Kidney (tissue), 14 donors: Measurements from ENCODE around the gene ATL1. TPM values are rescaled to one million over a fixed set of nuclear protein-coding genes. Genes with fewer than 3 reads are reported as not detected.
A peak's percentile ranks its signal among the peaks of the same experiment; 100 is the strongest.
"Not testable (repeated sequence)": the region's sequence is repeated elsewhere in the genome, so short reads cannot be mapped to it uniquely, and the experiment has no call there.

ENCODE experiments used
- DNase-seq, 5 donors: peaks; one replicate each; pipeline ENCODE4 v3.0.0-alpha.2; 2013 to 2020
- FAIRE-seq: peaks from 2 replicates; lab custom pipeline; 2012; peaks lifted over from hg19 to GRCh38; lab: Jason Lieb, UNC
- H3K27ac ChIP-seq, 2 donors: one replicate each; pipeline ENCODE4 v1.7.0; 2013; ENCODE audit warnings: low read depth in 2 of 2, low read length in 2 of 2, inconsistent platforms in 1 of 2
- H3K27me3 ChIP-seq: one replicate; pipeline ENCODE4 v1.7.1; 2013; ENCODE audit warnings: low read length, inconsistent platforms; ENCODE audit not compliant: control insufficient read depth, insufficient read depth
- H3K36me3 ChIP-seq, 3 donors: one replicate each; pipeline versions ENCODE4 v1.7.0 to v1.7.1; 2013; ENCODE audit warnings: low read length in 3 of 3, control low read depth in 1 of 3, inconsistent platforms in 1 of 3; ENCODE audit not compliant: insufficient read depth in 3 of 3, control insufficient read depth in 2 of 3
- H3K4me1 ChIP-seq, 3 donors: one replicate each; pipeline versions ENCODE4 v1.7.0 to v1.7.1; 2013; ENCODE audit warnings: low read length in 3 of 3, inconsistent platforms in 1 of 3, low read depth in 1 of 3; ENCODE audit not compliant: control insufficient read depth in 2 of 3, insufficient read depth in 2 of 3
- H3K4me3 ChIP-seq, 3 donors: one replicate each; pipeline versions ENCODE4 v1.7.0 to v1.8.1; 2013; ENCODE audit warnings: low read length in 3 of 3, control low read depth in 1 of 3, inconsistent platforms in 1 of 3
- H3K9ac ChIP-seq, 3 donors: one replicate each; pipeline versions ENCODE4 v1.7.0 to v1.7.1; 2013; ENCODE audit warnings: low read length in 3 of 3, control low read depth in 1 of 3, inconsistent platforms in 1 of 3
- H3K9me3 ChIP-seq, 3 donors: one replicate each; pipeline versions ENCODE4 v1.7.0 to v1.7.1; 2013; ENCODE audit warnings: low read length in 3 of 3, control low read depth in 1 of 3, inconsistent platforms in 1 of 3; ENCODE audit not compliant: control insufficient read depth in 2 of 3, insufficient read depth in 1 of 3
- intact Hi-C: fragments of 100-400 bp; cut with DNase I; formaldehyde crosslinking; loops from one replicate; pipeline ENCODE4 v1.11.1; 2022
- polyA plus RNA-seq: library from polyadenylated mRNA; stranded (reverse); fragments of 350-450 nt; fragmentation: Illumina TruSeq; extraction: RNeasy Lipid Tissue Mini Kit (QIAGEN cat#74804); gene quantifications from one replicate; pipeline ENCODE4 v1.2.3, GENCODE V29; 2014; ENCODE audit warnings: low read depth, low replicate concordance; ENCODE audit not compliant: insufficient read depth
- total RNA-seq: library from RNA; stranded (reverse); fragmentation: NEBNext Ultra II Directional; extraction: Animal tissue kit (Norgen Biotek cat#: 25700); gene quantifications from one replicate; pipeline ENCODE4 v1.2.1, GENCODE V29; 2021
- TF ChIP-seq, protein P1 (sequence below): IDR thresholded peaks from 3 replicates; pipeline ENCODE4 v1.5.1; 2012; ENCODE audit warnings: mild to moderate bottlenecking, moderate library complexity, borderline replicate concordance; ENCODE audit not compliant: insufficient read depth; ENCODE audit errors: extremely low read depth
- donor health status: control.
- donor health status: control.
- donor health status: control.
- donor health status: control.
- donor health status: control.
- donor health status: DM: yes; HTN: yes; CAD: no.
- donor health status: Normal renal cell carcinoma (clear cell type).

The ATL1 gene
- total and polyA plus RNA-seq, 2 donors from 2014 or later: 4.0 to 5.9 TPM

DNA sequence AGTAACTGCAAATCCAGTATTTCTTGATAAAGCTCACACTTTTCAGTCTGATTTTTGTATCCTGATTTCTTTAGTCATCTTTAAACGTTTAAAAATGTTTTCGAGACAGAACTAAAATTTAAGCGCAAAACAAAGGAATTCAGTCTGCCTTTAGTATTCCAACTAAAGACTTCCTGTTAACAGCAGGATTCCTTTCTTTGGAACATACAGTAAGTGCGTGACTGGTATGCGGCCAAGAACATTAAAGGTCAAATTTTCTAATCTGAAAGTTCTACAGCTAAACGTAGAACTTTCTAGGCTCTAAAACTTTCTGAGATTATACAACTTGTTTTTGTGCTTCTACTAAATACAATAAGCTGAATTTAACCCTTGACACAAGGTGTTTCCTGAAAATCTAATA, 98.3 kb downstream of the ATL1 start:
- peak; percentile 70 for FAIRE-seq
- intact Hi-C loops: no loop called here
- no peak overlapping the region for H3K9ac ChIP-seq
- H3K36me3 ChIP-seq: peaks cover 0 to 2% (median 2%) of the 10 kb centered on the region in 3 donors
- no peaks in the 10 kb centered on the region for H3K4me1 ChIP-seq
- peak in 2 of 5 donors; percentile 72 to 81 for DNase-seq
- TF ChIP-seq, protein P1, sequence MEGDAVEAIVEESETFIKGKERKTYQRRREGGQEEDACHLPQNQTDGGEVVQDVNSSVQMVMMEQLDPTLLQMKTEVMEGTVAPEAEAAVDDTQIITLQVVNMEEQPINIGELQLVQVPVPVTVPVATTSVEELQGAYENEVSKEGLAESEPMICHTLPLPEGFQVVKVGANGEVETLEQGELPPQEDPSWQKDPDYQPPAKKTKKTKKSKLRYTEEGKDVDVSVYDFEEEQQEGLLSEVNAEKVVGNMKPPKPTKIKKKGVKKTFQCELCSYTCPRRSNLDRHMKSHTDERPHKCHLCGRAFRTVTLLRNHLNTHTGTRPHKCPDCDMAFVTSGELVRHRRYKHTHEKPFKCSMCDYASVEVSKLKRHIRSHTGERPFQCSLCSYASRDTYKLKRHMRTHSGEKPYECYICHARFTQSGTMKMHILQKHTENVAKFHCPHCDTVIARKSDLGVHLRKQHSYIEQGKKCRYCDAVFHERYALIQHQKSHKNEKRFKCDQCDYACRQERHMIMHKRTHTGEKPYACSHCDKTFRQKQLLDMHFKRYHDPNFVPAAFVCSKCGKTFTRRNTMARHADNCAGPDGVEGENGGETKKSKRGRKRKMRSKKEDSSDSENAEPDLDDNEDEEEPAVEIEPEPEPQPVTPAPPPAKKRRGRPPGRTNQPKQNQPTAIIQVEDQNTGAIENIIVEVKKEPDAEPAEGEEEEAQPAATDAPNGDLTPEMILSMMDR: no peak
- peak overlapping the region in 2 of 3 donors; percentile 1 to 12 for H3K4me3 ChIP-seq
- no peaks in the 10 kb centered on the region for H3K27me3 ChIP-seq
- H3K27ac ChIP-seq: peak overlapping the region; percentile 10 to 78
- H3K9me3 ChIP-seq: no peaks in the 10 kb centered on the region

DNA sequence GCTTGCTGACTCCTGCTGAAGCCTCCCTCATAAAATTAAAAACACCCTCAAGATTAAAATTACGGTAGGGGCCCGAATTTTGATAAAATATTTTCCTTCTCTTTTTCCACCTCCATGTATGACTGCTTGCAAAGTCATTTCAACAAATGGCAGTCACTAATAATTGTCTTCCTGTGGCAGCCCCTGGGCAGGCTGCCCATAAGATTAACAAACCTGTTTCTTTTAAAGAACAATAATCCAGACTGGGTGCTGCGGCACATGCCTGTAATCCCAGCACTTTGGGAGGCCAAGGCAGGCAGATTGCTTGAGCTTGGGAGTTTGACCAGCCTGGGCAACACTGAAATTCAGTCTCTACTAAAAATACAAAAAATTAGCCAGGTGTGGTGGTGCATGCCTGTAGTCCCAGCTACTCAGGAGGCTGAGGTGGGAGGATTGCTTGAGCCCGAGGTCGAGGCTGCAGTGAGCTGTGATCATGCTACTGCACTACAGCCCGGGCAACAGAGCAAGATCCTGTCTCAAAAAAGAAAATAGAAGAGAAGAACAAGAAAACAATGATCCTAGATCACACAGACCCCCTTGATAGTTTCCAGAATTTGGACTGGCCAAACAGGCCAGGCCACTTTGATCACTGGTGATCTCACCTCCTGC, 99.5 kb downstream of the ATL1 start:
- no peak overlapping the region for H3K9ac ChIP-seq
- no peaks in the 10 kb centered on the region for H3K27me3 ChIP-seq
- peaks cover 0 to 2% (median 2%) of the 10 kb centered on the region in 3 donors for H3K36me3 ChIP-seq
- H3K4me1 ChIP-seq: no peaks in the 10 kb centered on the region
- intact Hi-C loops: no loop called here
- TF ChIP-seq, protein P1: no peak
- no peak overlapping the region for H3K4me3 ChIP-seq
- no peak for DNase-seq
- FAIRE-seq: no peak
- H3K9me3 ChIP-seq: no peaks in the 10 kb centered on the region
- H3K27ac ChIP-seq: peak overlapping the region; percentile 10 to 78

DNA sequence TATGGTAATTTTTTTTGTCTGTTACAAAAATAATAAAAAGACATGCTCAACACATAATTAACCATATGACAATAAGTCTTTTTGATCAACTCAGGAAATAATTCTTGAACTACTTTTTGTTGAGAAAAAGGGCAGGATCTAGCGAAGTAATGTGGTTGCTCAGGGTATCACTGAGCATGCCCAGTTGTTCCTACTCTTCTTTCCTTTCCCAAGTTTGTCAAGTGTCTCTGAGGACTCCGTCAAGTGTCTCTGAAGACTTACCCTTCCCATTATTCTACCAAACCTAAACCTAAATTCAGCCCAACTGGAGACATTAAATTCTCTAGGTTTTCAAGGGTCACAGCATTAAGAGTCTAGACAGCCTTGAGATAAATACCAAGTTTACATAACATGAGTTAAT, 104.6 kb downstream of the ATL1 start:
- H3K4me1 ChIP-seq: peaks cover 0 to 15% (median 5%) of the 10 kb centered on the region in 3 donors
- H3K27me3 ChIP-seq, FAIRE-seq, H3K4me3 ChIP-seq, H3K27ac ChIP-seq, H3K9ac ChIP-seq, H3K36me3 ChIP-seq, DNase-seq, H3K9me3 ChIP-seq, intact Hi-C loops: not testable (repeated sequence)

DNA sequence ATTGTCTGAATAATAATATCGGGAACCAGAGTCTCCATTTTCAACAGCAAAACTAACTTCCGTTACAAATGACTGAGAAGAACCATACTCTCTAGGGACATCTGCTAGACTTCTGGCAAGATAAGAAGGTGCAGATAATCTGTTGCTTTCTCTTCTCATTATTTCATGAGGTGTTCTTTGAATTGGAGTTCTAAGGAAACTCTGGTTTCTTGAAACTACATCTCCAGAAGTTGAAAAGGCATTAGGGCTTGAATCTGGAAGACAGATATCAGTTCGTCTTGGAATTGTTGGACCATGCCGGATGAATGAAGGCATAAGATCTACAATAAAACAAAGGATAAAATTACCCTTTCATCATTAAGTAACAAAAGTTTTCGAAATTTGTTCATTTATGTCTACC, 105.4 kb downstream of the ATL1 start:
- H3K27ac ChIP-seq, H3K4me3 ChIP-seq, DNase-seq, H3K36me3 ChIP-seq, H3K9me3 ChIP-seq, H3K27me3 ChIP-seq, FAIRE-seq, intact Hi-C loops, H3K9ac ChIP-seq: not testable (repeated sequence)
- peaks cover 0 to 15% (median 7%) of the 10 kb centered on the region in 3 donors for H3K4me1 ChIP-seq
